ENCODE measurements around the gene PDHX. TPM values are rescaled to one million over a fixed set of nuclear protein-coding genes. Genes with fewer than 3 reads are reported as not detected.

The PDHX gene
- total RNA-seq, 1 experiment from 2014 or later: 99.9 TPM

- peaks cover 45% of the 10 kb centered on the region for H3K9me3 ChIP-seq (ENCODE audit: low read depth, low read length, poor library complexity, severe bottlenecking)
- H3K36me3 ChIP-seq (ENCODE audit: insufficient read depth, low read length, poor library complexity, severe bottlenecking): no peaks in the 10 kb centered on the region
- BruUV-seq (replicated peaks): no TSS peak
- TF ChIP-seq, protein P1, sequence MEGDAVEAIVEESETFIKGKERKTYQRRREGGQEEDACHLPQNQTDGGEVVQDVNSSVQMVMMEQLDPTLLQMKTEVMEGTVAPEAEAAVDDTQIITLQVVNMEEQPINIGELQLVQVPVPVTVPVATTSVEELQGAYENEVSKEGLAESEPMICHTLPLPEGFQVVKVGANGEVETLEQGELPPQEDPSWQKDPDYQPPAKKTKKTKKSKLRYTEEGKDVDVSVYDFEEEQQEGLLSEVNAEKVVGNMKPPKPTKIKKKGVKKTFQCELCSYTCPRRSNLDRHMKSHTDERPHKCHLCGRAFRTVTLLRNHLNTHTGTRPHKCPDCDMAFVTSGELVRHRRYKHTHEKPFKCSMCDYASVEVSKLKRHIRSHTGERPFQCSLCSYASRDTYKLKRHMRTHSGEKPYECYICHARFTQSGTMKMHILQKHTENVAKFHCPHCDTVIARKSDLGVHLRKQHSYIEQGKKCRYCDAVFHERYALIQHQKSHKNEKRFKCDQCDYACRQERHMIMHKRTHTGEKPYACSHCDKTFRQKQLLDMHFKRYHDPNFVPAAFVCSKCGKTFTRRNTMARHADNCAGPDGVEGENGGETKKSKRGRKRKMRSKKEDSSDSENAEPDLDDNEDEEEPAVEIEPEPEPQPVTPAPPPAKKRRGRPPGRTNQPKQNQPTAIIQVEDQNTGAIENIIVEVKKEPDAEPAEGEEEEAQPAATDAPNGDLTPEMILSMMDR (conservative IDR thresholded peaks at IDR 0.05; ENCODE audit: low read depth, low read length): no peak
- TF ChIP-seq EZH2 (IDR thresholded peaks at IDR 0.05; ENCODE audit: borderline replicate concordance, low read depth, low read length, poor library complexity, severe bottlenecking): no peak
- no peaks in the 10 kb centered on the region for H3K4me1 ChIP-seq (ENCODE audit: insufficient read depth, low read length, poor library complexity, severe bottlenecking)
- intact Hi-C loops (cut with micrococcal nuclease; ENCODE audit: unreplicated experiment): loop anchor here (10.0 kb wide), 1 partner anchor 533 kb away; no protein-coding TSS in a partner anchor
- H3K27me3 ChIP-seq (replicated peaks; ENCODE audit: insufficient read depth, low read depth, low read length, poor library complexity): no peaks in the 10 kb centered on the region
- DNase-seq (ENCODE audit: low spot score): peak; percentile 72
- ChIA-PET CTCF (interaction anchor here (0.7 kb wide), 1 partner anchor 8 kb away, joined by 5 read pairs; no protein-coding TSS in a partner anchor), POLR2A (ENCODE audit: low non-redundant PET) (no interaction called here)
- no peak overlapping the region for H3K4me3 ChIP-seq (ENCODE audit: low read depth, low read length, poor library complexity, severe bottlenecking)
- no peak overlapping the region for H3K27ac ChIP-seq (ENCODE audit: low read depth, low read length, poor library complexity, severe bottlenecking)
Measured at GRCh38 chr11:34897171-34897870, 19.1 kb upstream of the PDHX start.

- no TSS peak for BruUV-seq (replicated peaks)
- no peak overlapping the region for H3K4me3 ChIP-seq (ENCODE audit: low read depth, low read length, poor library complexity, severe bottlenecking)
- TF ChIP-seq EZH2 (IDR thresholded peaks at IDR 0.05; ENCODE audit: borderline replicate concordance, low read depth, low read length, poor library complexity, severe bottlenecking): no peak
- TF ChIP-seq, protein P1 (conservative IDR thresholded peaks at IDR 0.05; ENCODE audit: low read depth, low read length): no peak
- ChIA-PET CTCF (interaction anchor here (0.7 kb wide), 2 partner anchors 115 to 315 kb away, joined by 5 to 9 read pairs; no protein-coding TSS in a partner anchor), POLR2A (ENCODE audit: low non-redundant PET) (no interaction called here)
- intact Hi-C loops (cut with micrococcal nuclease; ENCODE audit: unreplicated experiment): loop anchor here (10.0 kb wide), 1 partner anchor 534 kb away; no protein-coding TSS in a partner anchor
- no peaks in the 10 kb centered on the region for H3K36me3 ChIP-seq (ENCODE audit: insufficient read depth, low read length, poor library complexity, severe bottlenecking)
- no peaks in the 10 kb centered on the region for H3K27me3 ChIP-seq (replicated peaks; ENCODE audit: insufficient read depth, low read depth, low read length, poor library complexity)
- no peak for DNase-seq (ENCODE audit: low spot score)
- no peaks in the 10 kb centered on the region for H3K4me1 ChIP-seq (ENCODE audit: insufficient read depth, low read length, poor library complexity, severe bottlenecking)
- H3K9me3 ChIP-seq (ENCODE audit: low read depth, low read length, poor library complexity, severe bottlenecking): peaks cover 55% of the 10 kb centered on the region
- H3K27ac ChIP-seq (ENCODE audit: low read depth, low read length, poor library complexity, severe bottlenecking): no peak overlapping the region
Measured at GRCh38 chr11:34898474-34898873, 17.9 kb upstream of the PDHX start.

GRCh38 chr11:34899633-34900016 lies 16.8 kb upstream of the PDHX start:
- no TSS peak for BruUV-seq (replicated peaks)
- no peaks in the 10 kb centered on the region for H3K27me3 ChIP-seq (replicated peaks; ENCODE audit: insufficient read depth, low read depth, low read length, poor library complexity)
- TF ChIP-seq EZH2 (IDR thresholded peaks at IDR 0.05; ENCODE audit: borderline replicate concordance, low read depth, low read length, poor library complexity, severe bottlenecking): no peak
- TF ChIP-seq, protein P1 (conservative IDR thresholded peaks at IDR 0.05; ENCODE audit: low read depth, low read length): no peak
- ChIA-PET CTCF (interaction anchor here (0.6 kb wide), 1 partner anchor 505 kb away, joined by 3 read pairs; no protein-coding TSS in a partner anchor), POLR2A (ENCODE audit: low non-redundant PET) (no interaction called here)
- H3K27ac ChIP-seq (ENCODE audit: low read depth, low read length, poor library complexity, severe bottlenecking): no peak overlapping the region
- intact Hi-C loops (cut with micrococcal nuclease; ENCODE audit: unreplicated experiment): loop anchor here (10.0 kb wide), 1 partner anchor 535 kb away; no protein-coding TSS in a partner anchor
- H3K36me3 ChIP-seq (ENCODE audit: insufficient read depth, low read length, poor library complexity, severe bottlenecking): no peaks in the 10 kb centered on the region
- no peak overlapping the region for H3K4me3 ChIP-seq (ENCODE audit: low read depth, low read length, poor library complexity, severe bottlenecking)
- H3K9me3 ChIP-seq (ENCODE audit: low read depth, low read length, poor library complexity, severe bottlenecking): peaks cover 58% of the 10 kb centered on the region
- DNase-seq (ENCODE audit: low spot score): peak; percentile 24
- H3K4me1 ChIP-seq (ENCODE audit: insufficient read depth, low read length, poor library complexity, severe bottlenecking): no peaks in the 10 kb centered on the region
